ENCODE measurements around the gene TMEM271.

Gene TMEM271

DNA sequence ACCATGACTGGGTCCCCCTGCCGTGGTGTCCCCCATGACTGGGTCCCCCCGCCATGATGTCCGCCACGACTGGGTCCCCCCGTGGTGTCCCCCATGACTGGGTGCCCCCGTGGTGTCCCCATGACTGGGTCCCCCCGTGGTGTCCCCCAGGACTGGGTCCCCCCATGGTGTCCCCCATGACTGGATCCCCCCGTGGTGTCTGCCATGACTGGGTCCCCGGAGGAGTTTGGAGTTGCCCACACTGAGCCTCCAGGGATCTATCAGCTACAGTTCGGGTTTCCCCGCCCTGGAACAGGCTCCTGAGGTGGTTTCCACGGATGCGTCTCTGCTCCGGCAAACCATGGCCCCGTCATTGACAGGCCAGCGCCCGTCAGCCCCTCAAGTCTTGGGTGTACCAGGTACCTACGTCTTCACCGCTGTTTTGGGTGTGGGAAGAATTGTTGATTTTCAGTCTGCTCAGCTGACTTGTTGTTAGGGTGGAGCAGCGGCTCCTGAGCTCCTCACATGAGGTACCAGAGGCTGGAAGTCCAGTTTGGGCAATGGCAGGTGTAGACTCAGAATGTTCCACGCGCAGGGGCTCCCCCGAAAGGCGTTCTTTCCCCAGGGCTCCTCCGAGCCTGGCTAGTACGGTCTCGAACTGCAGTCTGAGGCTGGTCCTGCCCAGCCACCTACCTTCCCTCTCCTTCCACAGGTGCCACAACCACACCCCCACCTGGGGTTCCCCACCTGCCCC lies 41.0 kb upstream of the TMEM271 start:
- Histone ChIP-seq H3K27ac (ENCODE audit: low read depth, low read length) (no peak overlapping the region), H3K4me1 (ENCODE audit: control insufficient read depth, insufficient read depth, low read length) (no peaks in the 10 kb centered on the region), H3K9ac (ENCODE audit: low read length) (no peak overlapping the region), H3K4me3 (ENCODE audit: low read length) (no peak overlapping the region), H3K36me3 (ENCODE audit: control insufficient read depth, insufficient read depth, low read length) (no peaks in the 10 kb centered on the region), H3K27me3 (ENCODE audit: control insufficient read depth, insufficient read depth, low read length) (no peaks in the 10 kb centered on the region)

DNA sequence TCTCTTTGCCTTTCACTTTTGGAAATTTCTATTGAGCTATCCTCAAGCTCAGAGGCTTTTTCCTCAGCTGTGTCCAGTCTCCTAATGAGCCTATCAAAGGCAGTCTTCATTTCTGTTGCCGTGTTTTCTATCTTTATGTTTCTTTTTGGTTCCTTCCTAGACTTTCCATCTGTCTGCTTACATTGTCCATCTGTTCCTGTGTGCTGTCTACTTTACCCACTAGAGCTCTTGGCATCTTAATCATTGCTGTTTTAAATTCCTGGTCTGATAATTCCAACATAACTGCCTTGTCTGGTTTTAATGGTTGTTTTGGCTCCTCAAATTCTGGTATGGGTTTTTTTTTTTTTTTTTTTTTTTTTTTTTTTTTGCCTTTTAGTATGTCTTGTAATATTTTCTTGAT lies 40.0 kb upstream of the TMEM271 start:
- H3K27ac ChIP-seq (ENCODE audit: low read depth, low read length) = no peak overlapping the region
- no peak overlapping the region for H3K4me3 ChIP-seq (ENCODE audit: low read length)

DNA sequence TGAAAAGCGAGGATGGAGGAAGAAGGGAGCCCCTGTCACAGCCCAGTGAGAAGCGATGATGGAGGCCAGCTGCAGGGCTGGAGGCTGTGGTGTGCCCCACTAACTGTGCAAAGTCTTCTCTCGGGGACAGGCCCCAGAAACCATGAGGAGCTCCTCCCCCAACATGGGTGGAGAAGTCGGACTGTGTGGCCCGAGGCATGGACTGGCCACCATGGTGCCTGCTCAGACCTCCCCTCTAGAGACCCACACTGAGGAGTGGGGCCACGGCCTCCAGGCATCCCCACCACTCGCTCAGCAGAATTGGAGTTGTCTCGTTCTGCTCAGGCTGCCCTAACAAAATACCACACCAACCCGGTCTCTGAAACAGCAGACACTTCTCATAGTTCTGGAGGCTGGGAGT lies 37.0 kb upstream of the TMEM271 start:
- Histone ChIP-seq H3K27me3 (ENCODE audit: control insufficient read depth, insufficient read depth, low read length) (no peaks in the 10 kb centered on the region), H3K36me3 (ENCODE audit: control insufficient read depth, insufficient read depth, low read length) (no peaks in the 10 kb centered on the region), H3K27ac (ENCODE audit: low read depth, low read length) (no peak overlapping the region), H3K9ac (ENCODE audit: low read length) (no peak overlapping the region), H3K4me3 (ENCODE audit: low read length) (no peak overlapping the region), H3K4me1 (ENCODE audit: control insufficient read depth, insufficient read depth, low read length) (no peaks in the 10 kb centered on the region)

More for the DNA sequence above, 40.0 kb upstream of the TMEM271 start:
- Histone ChIP-seq H3K4me1 (ENCODE audit: control insufficient read depth, insufficient read depth, low read length) (no peaks in the 10 kb centered on the region), H3K36me3 (ENCODE audit: control insufficient read depth, insufficient read depth, low read length) (no peaks in the 10 kb centered on the region), H3K27me3 (ENCODE audit: control insufficient read depth, insufficient read depth, low read length) (no peaks in the 10 kb centered on the region), H3K9ac (ENCODE audit: low read length) (no peak overlapping the region)

DNA sequence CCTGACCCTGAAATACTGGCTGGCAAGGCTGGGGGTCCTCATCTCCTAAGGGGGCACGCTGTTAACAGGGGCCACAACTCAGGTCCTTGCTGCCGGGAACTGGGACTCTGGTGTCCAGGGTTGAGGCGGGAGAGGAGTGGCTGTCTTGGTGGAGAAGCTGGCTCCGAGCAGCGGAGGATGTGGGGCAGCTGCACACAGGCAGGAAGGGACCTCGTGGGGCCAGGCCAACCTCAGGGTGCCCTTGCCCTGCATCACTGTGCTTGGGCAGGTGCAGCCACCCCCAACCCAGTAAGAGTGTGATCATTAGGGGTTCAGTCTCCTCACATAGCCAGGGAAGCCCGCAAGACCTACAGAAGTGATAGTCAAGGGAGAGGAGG lies 36.6 kb upstream of the TMEM271 start:
- Histone ChIP-seq H3K27me3 (ENCODE audit: control insufficient read depth, insufficient read depth, low read length) (no peaks in the 10 kb centered on the region), H3K36me3 (ENCODE audit: control insufficient read depth, insufficient read depth, low read length) (no peaks in the 10 kb centered on the region), H3K27ac (ENCODE audit: low read depth, low read length) (no peak overlapping the region), H3K9ac (ENCODE audit: low read length) (no peak overlapping the region), H3K4me1 (ENCODE audit: control insufficient read depth, insufficient read depth, low read length) (no peaks in the 10 kb centered on the region), H3K4me3 (ENCODE audit: low read length) (no peak overlapping the region)

DNA sequence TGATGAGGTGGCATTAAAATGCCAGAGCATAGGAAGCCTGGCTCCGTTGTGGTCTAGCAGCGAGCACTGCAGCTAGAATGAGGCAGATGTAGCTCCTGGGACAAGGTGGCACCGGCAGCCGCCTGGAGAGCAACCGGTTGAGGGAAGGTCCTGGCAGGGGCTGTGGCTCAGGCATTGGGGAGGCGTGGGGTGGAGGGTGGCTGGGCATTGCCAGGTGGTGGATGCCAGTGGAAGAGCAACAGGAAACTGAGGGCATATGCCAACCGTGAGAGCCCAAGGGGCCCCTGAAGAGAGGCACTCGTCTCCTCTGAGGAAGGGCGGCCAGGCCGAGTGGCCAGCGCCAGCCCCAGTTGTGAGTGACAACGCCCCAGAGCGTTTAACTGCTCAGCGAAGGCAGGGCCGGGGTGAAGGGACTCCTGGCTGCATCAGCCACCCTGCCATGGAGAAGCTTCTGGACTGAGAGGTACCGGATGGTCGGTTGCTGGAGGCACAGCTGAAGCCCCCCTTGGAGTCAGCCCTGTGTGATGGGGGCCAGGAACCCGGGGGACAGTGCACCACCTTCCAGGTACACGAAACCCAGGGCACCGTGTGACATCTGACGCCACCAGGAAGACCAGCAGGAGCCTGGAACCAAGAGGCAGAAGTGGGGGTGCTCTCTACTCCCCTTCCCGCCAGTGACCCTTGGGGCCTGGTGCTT lies 36.1 kb upstream of the TMEM271 start:
- H3K27me3 ChIP-seq (ENCODE audit: control insufficient read depth, insufficient read depth, low read length) = no peaks in the 10 kb centered on the region
- H3K4me3 ChIP-seq (ENCODE audit: low read length) = no peak overlapping the region
- H3K9ac ChIP-seq (ENCODE audit: low read length) = no peak overlapping the region
- no peaks in the 10 kb centered on the region for H3K36me3 ChIP-seq (ENCODE audit: control insufficient read depth, insufficient read depth, low read length)
- H3K4me1 ChIP-seq (ENCODE audit: control insufficient read depth, insufficient read depth, low read length) = no peaks in the 10 kb centered on the region
- H3K27ac ChIP-seq (ENCODE audit: low read depth, low read length) = no peak overlapping the region

DNA sequence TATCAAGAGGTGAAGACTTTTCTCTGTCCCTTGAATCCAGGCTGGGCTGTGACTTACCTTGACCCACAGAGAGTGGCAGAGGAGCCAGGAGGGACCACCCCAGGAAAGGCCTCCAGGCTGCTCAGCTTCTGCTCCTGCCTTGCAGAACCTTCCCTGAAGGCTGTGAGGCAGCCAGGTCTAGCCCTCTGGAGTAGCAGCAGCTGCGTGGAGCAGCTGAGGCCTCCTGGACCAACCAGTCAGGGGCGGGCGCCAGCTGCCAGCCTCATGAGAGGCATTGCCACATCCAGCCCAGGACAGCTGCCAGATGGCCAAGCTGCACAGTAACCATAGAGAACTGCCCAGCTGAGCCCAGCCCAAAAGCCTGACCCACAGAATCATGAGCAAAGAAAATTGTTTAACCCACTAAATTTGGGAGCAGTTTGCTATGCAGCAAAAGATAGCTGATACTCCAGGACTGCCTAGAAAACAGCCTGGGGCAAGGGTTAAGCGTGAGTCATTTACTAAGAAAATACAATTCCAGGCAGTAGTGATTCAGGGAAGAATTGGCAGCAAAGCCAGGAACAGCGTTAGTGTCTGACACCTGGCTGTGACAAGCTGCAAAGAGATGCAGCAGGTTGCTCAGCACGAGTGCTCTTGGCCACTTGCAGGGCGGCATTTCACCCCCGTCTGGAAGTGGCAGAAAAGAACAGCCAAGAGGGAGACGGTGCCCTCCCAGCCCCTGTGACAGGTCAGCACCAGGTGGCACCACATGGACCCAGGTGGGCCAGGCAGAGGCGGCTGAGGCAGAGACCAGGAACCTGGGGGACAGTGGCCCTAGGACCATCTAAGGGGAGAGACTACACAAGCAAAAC lies 34.5 kb upstream of the TMEM271 start:
- Histone ChIP-seq H3K27me3 (ENCODE audit: control insufficient read depth, insufficient read depth, low read length) (no peaks in the 10 kb centered on the region), H3K36me3 (ENCODE audit: control insufficient read depth, insufficient read depth, low read length) (no peaks in the 10 kb centered on the region), H3K4me1 (ENCODE audit: control insufficient read depth, insufficient read depth, low read length) (no peaks in the 10 kb centered on the region), H3K4me3 (ENCODE audit: low read length) (no peak overlapping the region), H3K27ac (ENCODE audit: low read depth, low read length) (no peak overlapping the region), H3K9ac (ENCODE audit: low read length) (no peak overlapping the region)

DNA sequence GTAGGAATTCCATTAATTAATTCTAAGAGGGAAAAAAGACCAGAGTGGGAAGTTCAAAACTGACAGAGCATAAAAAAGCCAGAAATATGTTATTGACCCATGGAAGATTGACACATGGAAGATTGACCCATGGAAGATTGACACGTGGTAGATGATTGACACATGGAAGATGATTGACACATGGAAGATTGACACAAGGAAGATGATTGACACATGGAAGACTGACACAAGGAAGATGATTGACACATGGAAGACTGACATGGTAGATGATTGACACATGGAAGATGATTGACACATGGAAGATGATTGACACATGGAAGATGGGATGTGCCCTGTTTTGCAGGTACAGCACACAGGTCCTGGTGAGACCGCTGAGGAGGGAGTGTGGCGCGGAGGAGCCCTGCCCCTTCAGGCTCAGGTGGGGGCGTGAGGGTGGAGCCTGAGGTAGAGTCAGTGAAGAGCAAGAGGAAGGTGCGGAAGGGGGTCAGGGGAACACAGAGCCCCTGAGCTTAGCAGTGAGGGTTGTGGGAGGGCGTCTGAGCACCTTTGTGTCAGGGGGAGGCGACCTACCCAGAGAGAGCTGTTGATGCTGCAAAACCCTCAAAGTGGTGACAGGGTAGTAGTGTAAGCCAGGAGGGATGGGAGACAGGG lies 33.4 kb upstream of the TMEM271 start:
- Histone ChIP-seq H3K4me3 (ENCODE audit: low read length) (no peak overlapping the region), H3K36me3 (ENCODE audit: control insufficient read depth, insufficient read depth, low read length) (no peaks in the 10 kb centered on the region), H3K4me1 (ENCODE audit: control insufficient read depth, insufficient read depth, low read length) (no peaks in the 10 kb centered on the region), H3K27me3 (ENCODE audit: control insufficient read depth, insufficient read depth, low read length) (no peaks in the 10 kb centered on the region), H3K27ac (ENCODE audit: low read depth, low read length) (no peak overlapping the region), H3K9ac (ENCODE audit: low read length) (no peak overlapping the region)

DNA sequence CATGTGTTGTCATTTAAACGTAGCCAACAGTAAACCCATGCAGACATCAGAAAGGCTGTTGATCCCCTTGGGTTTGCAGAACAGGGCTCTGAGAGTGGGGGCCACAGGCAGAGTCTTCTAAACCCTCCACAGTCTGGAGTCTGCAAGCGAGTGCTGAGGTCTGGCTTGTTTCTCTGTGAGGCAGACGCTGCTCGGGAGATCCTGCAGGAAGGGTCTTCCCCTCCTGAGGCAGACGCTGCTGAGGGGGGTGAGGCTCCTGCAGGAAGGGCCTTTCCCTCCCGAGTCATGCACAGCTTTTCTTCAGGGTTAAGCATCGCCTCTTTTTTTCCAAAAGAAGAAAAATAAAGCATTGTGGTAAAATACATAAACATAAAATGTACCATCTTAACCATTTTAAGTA lies 32.1 kb upstream of the TMEM271 start:
- Histone ChIP-seq H3K9ac (ENCODE audit: low read length) (no peak overlapping the region), H3K36me3 (ENCODE audit: control insufficient read depth, insufficient read depth, low read length) (no peaks in the 10 kb centered on the region), H3K27ac (ENCODE audit: low read depth, low read length) (no peak overlapping the region), H3K4me3 (ENCODE audit: low read length) (no peak overlapping the region), H3K27me3 (ENCODE audit: control insufficient read depth, insufficient read depth, low read length) (no peaks in the 10 kb centered on the region), H3K4me1 (ENCODE audit: control insufficient read depth, insufficient read depth, low read length) (no peaks in the 10 kb centered on the region)

DNA sequence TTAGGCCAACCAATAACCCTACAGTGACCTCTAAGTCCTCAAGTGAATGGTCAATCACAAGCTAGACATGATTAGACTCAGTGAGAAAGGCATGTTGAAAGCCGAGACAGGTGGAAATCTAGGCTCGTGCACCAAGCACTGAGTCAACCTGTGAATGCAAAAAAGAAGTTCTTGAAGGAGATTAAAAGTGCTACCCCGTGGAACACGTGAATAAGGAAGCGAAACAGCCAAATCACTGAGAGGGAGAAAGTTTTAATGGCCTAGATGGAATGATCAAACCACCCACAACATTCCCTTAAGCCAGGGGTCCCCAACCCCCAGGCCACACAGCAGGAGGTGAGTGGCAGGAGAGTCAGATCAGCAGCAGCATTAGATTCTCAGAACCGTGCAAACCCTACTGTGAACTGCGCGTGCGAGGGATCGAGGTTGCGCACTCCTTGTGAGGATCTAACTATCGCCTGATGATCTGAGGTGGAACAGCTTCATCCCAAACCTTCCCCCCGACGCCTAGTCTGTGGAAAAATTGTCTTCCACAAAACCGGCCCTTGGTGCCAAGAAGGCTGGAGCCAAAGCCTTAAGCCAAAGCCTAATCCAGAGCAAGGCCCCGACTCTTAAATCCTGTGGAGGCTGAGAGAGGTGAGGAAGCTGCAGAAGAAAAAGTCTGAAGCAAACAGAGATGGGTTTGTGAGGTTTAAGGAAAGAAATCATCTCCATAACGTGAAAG lies 29.8 kb upstream of the TMEM271 start:
- Histone ChIP-seq H3K4me1 (ENCODE audit: control insufficient read depth, insufficient read depth, low read length) (no peaks in the 10 kb centered on the region), H3K9ac (ENCODE audit: low read length) (no peak overlapping the region), H3K36me3 (ENCODE audit: control insufficient read depth, insufficient read depth, low read length) (no peaks in the 10 kb centered on the region), H3K27ac (ENCODE audit: low read depth, low read length) (no peak overlapping the region), H3K27me3 (ENCODE audit: control insufficient read depth, insufficient read depth, low read length) (no peaks in the 10 kb centered on the region), H3K4me3 (ENCODE audit: low read length) (no peak overlapping the region)

DNA sequence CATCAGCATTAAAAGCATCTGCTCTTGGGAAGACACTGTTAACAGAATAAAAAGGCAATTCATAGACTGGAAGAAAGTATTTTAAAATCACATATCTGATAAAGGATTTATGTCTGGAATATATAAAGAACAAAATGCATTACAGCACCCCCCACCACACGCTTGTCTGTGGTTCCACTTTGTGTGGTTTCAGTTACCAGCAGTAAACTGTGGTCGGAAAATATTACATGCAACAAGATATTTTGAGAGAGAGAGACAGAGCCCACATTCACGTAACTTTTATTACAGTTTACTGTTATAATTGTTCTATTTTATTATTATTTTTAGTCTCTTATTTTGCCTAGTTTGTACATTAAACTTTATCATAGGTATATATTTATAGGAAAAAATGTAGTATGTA lies 28.0 kb upstream of the TMEM271 start:
- Histone ChIP-seq H3K27me3 (ENCODE audit: control insufficient read depth, insufficient read depth, low read length) (no peaks in the 10 kb centered on the region), H3K36me3 (ENCODE audit: control insufficient read depth, insufficient read depth, low read length) (no peaks in the 10 kb centered on the region), H3K4me1 (ENCODE audit: control insufficient read depth, insufficient read depth, low read length) (no peaks in the 10 kb centered on the region), H3K4me3 (ENCODE audit: low read length) (no peak overlapping the region), H3K27ac (ENCODE audit: low read depth, low read length) (no peak overlapping the region), H3K9ac (ENCODE audit: low read length) (no peak overlapping the region)

DNA sequence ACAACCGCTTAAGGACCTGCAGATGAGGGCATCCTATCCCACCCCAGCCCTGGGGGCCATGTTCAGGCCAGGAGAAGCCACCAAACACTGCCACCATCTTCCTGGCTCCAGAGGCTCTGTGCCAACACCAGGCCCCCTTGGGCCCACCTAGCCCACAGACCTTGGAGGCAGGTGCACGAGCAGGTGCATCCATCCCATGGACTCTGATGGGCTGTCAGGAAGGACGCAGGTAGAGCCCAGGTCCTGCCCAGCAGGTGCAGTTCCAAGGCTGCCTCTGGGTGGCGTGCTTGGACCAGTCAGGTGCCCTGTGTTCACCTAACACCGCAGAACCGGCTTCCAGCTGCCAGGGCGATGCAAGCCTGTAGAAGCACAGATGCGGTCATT lies 26.5 kb upstream of the TMEM271 start:
- no peaks in the 10 kb centered on the region for H3K27me3 ChIP-seq (ENCODE audit: control insufficient read depth, insufficient read depth, low read length)
- H3K9ac ChIP-seq (ENCODE audit: low read length) = no peak overlapping the region
- no peaks in the 10 kb centered on the region for H3K4me1 ChIP-seq (ENCODE audit: control insufficient read depth, insufficient read depth, low read length)
- H3K36me3 ChIP-seq (ENCODE audit: control insufficient read depth, insufficient read depth, low read length) = no peaks in the 10 kb centered on the region
- no peak overlapping the region for H3K27ac ChIP-seq (ENCODE audit: low read depth, low read length)
- no peak overlapping the region for H3K4me3 ChIP-seq (ENCODE audit: low read length)

Measured in rectal smooth muscle tissue (tissue), 1 donor.